NK-92 (cell line): ENCODE data around the gene SLC2A13.
"Not testable (repeated sequence)": the region's sequence is repeated elsewhere in the genome, so short reads cannot be mapped to it uniquely, and the experiment has no call there.

ENCODE experiments used
- DNase-seq: peaks from one replicate; lab custom pipeline; 2025; ENCODE audit not compliant: unreplicated experiment; lab: John Stamatoyannopoulos, UW

SLC2A13 gene

GRCh38 chr12:39824505-39825212, 281.2 kb downstream of the SLC2A13 start:
- no peak for DNase-seq

DNA sequence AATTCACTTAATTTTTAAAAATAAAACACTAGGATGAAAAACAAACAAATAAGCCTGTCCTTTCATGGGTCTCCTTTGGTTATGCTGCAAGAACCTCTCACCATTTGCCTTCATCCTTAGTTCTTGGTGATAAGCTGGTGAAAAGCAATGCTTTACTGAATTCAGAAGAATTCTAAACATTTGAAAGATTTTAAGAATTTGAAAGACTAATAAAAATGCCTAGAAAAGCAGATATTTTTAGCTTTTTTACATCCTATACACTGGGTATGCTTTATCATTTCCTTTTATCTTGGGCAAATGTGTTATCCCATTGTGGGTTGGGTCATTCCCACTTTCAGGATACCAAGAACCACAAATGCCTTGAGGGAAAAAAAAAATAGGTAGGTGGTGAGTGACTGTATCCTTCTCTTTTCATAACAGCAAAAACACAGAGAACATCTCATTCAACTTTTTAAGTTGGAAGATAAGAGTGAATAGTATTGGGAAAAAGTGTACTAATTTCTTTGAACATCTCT, 289.2 kb downstream of the SLC2A13 start:
- DNase-seq = no peak

GRCh38 chr12:39815746-39816145, 290.1 kb downstream of the SLC2A13 start:
- DNase-seq = no peak

- no peak for DNase-seq
Observed at GRCh38 chr12:39814626-39815025, 291.3 kb downstream of the SLC2A13 start.

GRCh38 chr12:39813776-39814175, 292.1 kb downstream of the SLC2A13 start:
- DNase-seq = no peak

DNA sequence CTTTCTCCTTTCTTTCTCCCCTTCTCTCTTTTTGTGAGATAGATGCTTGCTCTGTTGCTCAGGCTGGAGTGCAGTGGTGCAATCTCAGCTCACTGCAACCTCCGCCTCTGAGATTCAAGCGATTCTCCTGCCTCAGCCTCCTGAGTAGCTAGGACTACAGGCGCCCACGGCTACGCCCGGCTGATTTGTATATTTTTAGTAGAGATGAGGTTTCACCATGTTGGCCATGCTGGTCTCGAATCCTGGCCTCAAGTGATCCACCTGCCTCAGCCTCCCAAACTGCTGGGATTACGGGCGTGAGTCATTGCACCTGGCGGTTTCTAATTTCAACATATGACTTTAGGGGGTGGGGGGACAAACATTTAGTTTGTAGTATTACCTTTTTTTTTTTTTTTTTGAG, 293.4 kb downstream of the SLC2A13 start:
- DNase-seq = not testable (repeated sequence)

GRCh38 chr12:39807043-39807442, 298.8 kb downstream of the SLC2A13 start:
- DNase-seq = no peak

DNA sequence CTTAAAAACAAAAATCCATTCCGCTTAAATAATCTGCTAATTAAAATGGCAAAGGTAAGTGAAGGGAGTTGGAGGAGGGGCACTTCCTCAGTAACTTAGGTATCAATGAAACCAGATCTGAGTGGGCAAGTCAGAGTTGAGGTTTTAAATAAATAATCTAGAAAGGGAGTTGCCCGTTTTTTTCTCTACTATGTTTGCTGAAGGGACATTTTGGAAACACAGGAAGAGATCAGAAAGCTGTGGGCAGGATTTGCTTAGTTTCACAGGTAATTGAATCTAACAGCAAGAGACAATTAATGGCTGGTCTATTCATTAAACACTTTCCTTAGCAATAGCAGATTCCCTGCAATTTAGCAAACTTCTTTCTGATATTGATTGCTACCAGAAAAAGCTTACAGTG, 300.2 kb downstream of the SLC2A13 start:
- no peak for DNase-seq

DNA sequence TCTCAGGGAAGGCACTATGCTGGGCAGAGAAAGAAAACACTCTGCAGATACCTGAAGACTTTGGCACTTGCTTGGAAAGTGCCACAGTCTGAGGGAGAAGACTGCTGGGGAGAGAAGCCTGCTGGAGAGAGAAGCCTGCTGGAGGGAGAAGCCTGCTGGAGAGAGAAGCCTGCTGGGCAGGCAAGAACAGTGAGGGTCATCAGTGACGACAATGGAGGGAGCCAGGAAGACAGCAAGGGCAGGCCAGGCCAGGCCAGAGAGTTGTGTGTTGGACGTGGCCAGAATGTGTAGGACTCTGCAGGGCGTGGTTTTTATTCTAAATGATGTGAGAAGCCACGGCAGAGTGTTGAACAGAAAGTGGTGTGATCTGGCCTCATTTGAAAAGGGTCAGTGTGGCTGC, 301.0 kb downstream of the SLC2A13 start:
- no peak for DNase-seq

DNA sequence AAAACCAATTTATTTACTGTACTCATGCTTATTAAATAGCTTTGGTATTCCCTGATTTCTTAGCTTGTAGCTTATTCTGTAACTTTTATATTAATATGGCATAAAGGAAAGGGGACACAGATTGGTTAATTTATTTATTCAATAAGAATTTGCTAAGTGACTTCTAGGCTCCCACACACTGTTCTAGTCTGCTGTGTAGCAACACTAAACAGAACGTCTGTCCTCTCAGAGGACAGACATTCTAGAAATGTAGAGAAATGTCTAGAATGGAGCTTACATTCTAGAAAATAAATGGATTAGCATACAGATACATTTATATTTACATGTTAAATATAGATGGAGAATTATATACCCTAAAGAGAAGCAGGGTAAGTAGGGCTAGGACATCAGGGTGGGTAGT, 301.4 kb downstream of the SLC2A13 start:
- DNase-seq = no peak

DNA sequence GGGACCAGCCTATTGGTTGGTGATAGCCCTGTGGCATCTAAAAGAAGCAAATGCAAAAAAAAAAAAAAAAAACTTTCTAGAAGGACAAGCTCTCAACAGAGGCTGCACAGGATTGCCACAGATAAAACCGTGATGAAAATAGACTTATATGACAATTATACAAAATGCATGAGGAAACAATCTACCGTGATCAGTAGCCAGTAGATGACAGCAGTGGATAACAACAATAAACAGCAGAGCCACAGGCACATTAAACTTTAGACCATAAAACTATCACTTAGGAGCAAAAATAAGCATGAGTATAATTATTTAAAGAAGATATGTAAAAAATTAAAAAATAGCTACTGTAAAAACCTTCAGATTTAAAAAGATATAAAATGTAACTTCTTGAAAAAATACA, 302.7 kb downstream of the SLC2A13 start:
- no peak for DNase-seq

GRCh38 chr12:39798977-39799376, 306.9 kb downstream of the SLC2A13 start:
- no peak for DNase-seq

- DNase-seq = no peak
Observed at GRCh38 chr12:39798429-39798828, 307.5 kb downstream of the SLC2A13 start.

- no peak for DNase-seq
Observed at GRCh38 chr12:39795481-39795880, 310.4 kb downstream of the SLC2A13 start.

GRCh38 chr12:39792938-39793337, 312.9 kb downstream of the SLC2A13 start:
- DNase-seq = no peak

- no peak for DNase-seq
Observed at GRCh38 chr12:39788239-39788638, 317.6 kb downstream of the SLC2A13 start.

- not testable (repeated sequence) for DNase-seq
Observed at GRCh38 chr12:39785814-39786213, 320.1 kb downstream of the SLC2A13 start.

DNA sequence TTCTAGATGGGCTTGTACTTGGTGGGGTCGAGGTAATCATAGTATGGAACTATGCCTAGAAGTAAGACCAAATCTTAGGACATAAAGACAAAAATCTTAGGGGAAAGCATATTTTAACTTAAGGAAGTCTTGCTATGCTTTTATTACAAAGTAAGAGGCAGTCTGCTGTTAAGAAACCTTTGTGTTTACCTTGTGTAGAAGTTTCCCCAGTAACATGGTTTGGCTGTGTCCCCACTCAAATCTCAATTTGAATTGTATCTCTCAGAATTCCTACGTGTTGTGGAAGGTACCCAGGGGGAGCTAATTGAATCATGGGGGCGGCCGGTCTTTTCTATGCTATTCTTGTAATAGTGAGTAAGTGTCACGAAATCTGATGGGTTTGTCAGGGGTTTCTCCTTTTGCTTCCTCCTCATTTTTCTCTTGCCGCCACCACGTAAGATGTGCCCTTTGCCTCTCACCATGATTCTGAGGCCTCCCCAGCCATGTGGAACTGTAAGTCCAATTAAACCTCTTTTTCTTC, 323.8 kb downstream of the SLC2A13 start:
- DNase-seq = no peak

DNA sequence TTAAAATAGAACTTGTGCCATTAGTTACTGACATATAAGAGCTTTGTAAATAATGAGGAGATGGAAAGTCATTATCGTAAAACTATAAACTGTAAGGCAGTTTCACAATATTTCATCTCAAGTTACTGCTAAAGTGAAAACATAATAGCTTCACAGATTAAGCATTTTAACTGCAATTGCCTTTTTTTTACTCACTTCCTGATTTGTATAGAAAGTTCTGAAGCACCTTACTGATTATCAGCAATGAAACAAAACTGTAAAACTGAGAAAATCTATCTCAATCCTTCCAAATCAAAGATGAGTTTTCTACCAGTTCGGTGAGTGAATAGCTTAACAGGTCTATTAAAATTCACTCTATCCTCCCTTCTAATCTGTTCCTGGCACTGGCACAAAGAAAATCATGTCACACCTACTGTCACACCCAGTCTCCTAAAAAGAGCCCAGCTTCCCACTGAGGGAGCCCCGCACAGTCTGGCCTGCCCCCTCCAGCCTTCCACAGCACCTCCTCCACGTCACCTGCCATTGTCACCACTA, 324.9 kb downstream of the SLC2A13 start:
- no peak for DNase-seq

DNA sequence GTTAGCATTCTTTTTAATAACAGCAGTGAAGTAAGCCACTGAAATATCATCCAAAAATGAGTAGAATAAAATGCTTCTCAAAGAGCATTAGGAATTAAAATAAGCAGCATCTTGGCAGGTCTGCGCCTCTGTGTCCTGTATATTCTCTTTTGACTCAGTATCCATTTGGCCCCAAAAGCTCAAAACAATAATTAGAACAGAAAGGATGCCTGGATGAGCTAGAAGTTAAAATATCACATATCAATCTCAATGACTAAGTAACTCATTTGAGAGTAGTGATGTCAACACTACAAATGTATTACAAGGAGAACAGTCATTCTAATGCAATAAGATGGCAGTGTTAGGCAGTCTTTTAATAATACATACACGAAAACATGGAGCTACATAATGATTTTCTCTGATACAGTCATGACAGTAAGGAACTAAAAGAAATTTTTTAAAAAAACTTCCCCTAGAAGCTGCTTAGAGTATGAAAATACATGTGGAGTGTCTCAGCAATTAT, 325.4 kb downstream of the SLC2A13 start:
- DNase-seq = no peak

GRCh38 chr12:39779768-39780340, 326.0 kb downstream of the SLC2A13 start:
- no peak for DNase-seq

DNA sequence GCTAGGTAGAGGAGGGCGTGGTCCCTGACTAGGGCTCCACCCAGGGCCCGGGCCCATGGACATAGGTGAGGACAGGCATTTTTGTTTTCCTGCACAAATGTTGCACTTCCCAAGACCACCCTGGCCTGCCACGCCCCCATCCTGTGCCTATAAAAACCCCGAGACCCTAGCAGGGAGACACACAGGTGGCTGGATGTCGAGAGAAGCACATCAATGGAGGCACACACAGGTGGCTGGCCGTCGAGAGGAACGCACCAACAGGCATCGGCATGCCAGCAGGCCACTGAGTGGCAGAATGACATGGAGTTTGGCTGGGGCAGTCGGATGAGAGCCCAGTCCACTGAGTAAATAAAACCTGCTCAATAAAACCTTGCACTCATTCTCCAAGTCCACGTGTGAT, 328.4 kb downstream of the SLC2A13 start:
- no peak for DNase-seq
